A549 (cell line): ENCODE results near the gene SNRPB2.

ENCODE experiments used
- CEBPB ChIP-seq, 2 experiments: fragments of >200 bp in 1 of 2; sonication (Bioruptor Twin) in 1 of 2; formaldehyde crosslinking in 1 of 2; IDR thresholded peaks; 2 replicates each; pipeline ENCODE4 v1.6.1; 2012 to 2016
- CTCF ChIP-seq: fragments of >200 bp; sonication (Bioruptor Twin); formaldehyde crosslinking; IDR thresholded peaks from 3 replicates; pipeline ENCODE4 v1.5.1; 2016
- EP300 ChIP-seq, 2 experiments: fragments of >200 bp; sonication (Bioruptor Twin); formaldehyde crosslinking; IDR thresholded peaks; 2 replicates in 1 of 2; 3 replicates in 1 of 2; pipeline ENCODE4 v1.6.1; 2016 to 2017
- JUN ChIP-seq, 2 experiments: fragments of >200 bp; sonication (Bioruptor Twin); formaldehyde crosslinking; IDR thresholded peaks; 2 replicates in 1 of 2; 3 replicates in 1 of 2; pipeline ENCODE4 v1.6.1; 2016 to 2017
- REST ChIP-seq: fragments of 200-600 bp; sonication (generic); IDR thresholded peaks from 2 replicates; pipeline ENCODE4 v1.6.1; 2016; ENCODE audit warnings: antibody characterized with exemption, mild to moderate bottlenecking, moderate library complexity
- SMC3 ChIP-seq: fragments of >200 bp; sonication (Bioruptor Twin); formaldehyde crosslinking; IDR thresholded peaks from 3 replicates; pipeline ENCODE4 v1.6.1; 2018; ENCODE audit warnings: inconsistent platforms

- TF ChIP-seq CTCF (no peak), SMC3 (no peak), REST (no peak), CEBPB (IDR thresholded peaks at IDR 0.05) (no peak), EP300 (IDR thresholded peaks at IDR 0.05) (no peak), JUN (IDR thresholded peaks at IDR 0.05) (no peak)
These were observed 17.5 kb downstream of the SNRPB2 start for GRCh38 chr20:16747291-16747811.
